GM21723 (cell line): ENCODE results near the gene CLIC6.

Experiments used
- ATAC-seq: cut with Tn5 transposase; IDR thresholded peaks from one replicate; pipeline ENCODE4 v1.9.1; 2021; ENCODE audit warnings: mild to moderate bottlenecking, moderate library complexity; ENCODE audit not compliant: unreplicated experiment

CLIC6 gene

GRCh38 chr21:34762786-34763185 lies 94.0 kb downstream of the CLIC6 start:
- no peak for ATAC-seq

GRCh38 chr21:34764715-34765284 lies 96.0 kb downstream of the CLIC6 start:
- ATAC-seq: no peak

GRCh38 chr21:34765619-34766018 lies 96.8 kb downstream of the CLIC6 start:
- no peak for ATAC-seq

- ATAC-seq: no peak
Measured at GRCh38 chr21:34766862-34767261, 98.1 kb downstream of the CLIC6 start.
